PC-9 (cell line): Measurements from ENCODE around the gene OPTN.

Experiments
- CTCF ChIP-seq: fragments of 200-600 bp; sonication (generic); conservative IDR thresholded peaks from 2 replicates; pipeline ENCODE4 v1.6.1; 2017; ENCODE audit warnings: mixed run types, antibody characterized with exemption, mild to moderate bottlenecking, moderate library complexity
- EZH2 ChIP-seq: fragments of 200-600 bp; sonication (generic); IDR thresholded peaks from 2 replicates; pipeline ENCODE4 v1.8.0; 2017; ENCODE audit warnings: antibody characterized with exemption, low read depth

GRCh38 chr10:13105184-13105583 is 5.2 kb downstream of the OPTN start:
- no peak for TF ChIP-seq CTCF
- TF ChIP-seq EZH2: no peak
